Middle frontal gyrus (tissue), 1 donor: ENCODE measurements around the gene NPPB.

ENCODE experiments used
- DNase-seq: peaks from one replicate; pipeline ENCODE4 v3.0.0-alpha.2; 2015; ENCODE audit warnings: low spot score; ENCODE audit errors: extremely low spot score

Gene NPPB

GRCh38 chr1:11858158-11858557, 587 bp downstream of the NPPB start:
- no peak for DNase-seq

GRCh38 chr1:11857164-11857851, 1.4 kb downstream of the NPPB start:
- DNase-seq: no peak

GRCh38 chr1:11856698-11857097, 2.0 kb downstream of the NPPB start:
- no peak for DNase-seq

GRCh38 chr1:11855430-11855829, 3.3 kb downstream of the NPPB start:
- no peak for DNase-seq

GRCh38 chr1:11854519-11854918, 4.2 kb downstream of the NPPB start:
- DNase-seq: no peak

GRCh38 chr1:11851180-11851579, 7.6 kb downstream of the NPPB start:
- no peak for DNase-seq

GRCh38 chr1:11850156-11850555, 8.6 kb downstream of the NPPB start:
- no peak for DNase-seq

GRCh38 chr1:11848373-11848700, 10.4 kb downstream of the NPPB start:
- no peak for DNase-seq

GRCh38 chr1:11847667-11848372, 10.9 kb downstream of the NPPB start, which contains the start of gene NPPA:
Gene NPPA (minus strand): TSS chr1:11847783. CDS start chr1:11847684, 99 bp downstream.
- no peak for DNase-seq

GRCh38 chr1:11845641-11846335, 13.0 kb downstream of the NPPB start:
- no peak for DNase-seq

GRCh38 chr1:11842154-11843041, 16.3 kb downstream of the NPPB start:
- DNase-seq: no peak

GRCh38 chr1:11841245-11842153, 17.2 kb downstream of the NPPB start:
- no peak for DNase-seq

GRCh38 chr1:11839727-11840705, 18.7 kb downstream of the NPPB start:
- DNase-seq: no peak

- peak; percentile 15 for DNase-seq
Measured at GRCh38 chr1:11838349-11839272, 20.1 kb downstream of the NPPB start.

- DNase-seq: no peak
Measured at GRCh38 chr1:11837767-11838348, 20.9 kb downstream of the NPPB start.

- DNase-seq: no peak
Measured at GRCh38 chr1:11836955-11837766, 21.6 kb downstream of the NPPB start.
